ENCODE data around the gene MTX3.

DNA sequence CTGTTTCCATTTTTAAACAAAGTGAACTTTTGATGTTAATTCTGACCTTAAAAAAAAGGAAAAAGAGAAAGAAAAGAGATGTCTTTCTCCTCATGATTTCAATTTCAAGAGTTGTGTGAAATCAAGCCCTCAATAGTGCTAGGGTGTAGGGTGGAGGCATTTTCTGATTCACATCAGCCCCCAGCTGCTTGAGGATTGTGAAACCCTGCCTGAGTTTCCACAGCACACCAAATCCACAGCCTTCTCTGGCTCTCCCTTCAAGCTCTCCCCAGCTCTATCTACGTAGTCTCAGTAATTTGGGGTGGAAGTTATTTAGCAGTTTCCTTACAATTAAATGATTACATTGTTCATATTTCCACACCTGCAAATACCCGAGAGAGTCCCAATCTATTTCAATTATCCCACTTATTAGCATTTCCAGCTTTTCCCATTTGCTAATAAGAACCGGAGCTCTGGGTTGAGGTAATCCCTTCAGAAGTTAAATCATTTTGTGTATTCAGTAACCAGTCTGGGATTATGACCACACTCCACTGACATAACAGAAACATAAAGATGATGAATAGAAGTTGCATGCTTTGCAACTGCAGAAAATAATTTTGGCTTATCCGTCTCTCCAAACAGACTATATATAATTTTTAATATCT is 54.9 kb downstream of the MTX3 start:
- TF ChIP-seq, protein P1, sequence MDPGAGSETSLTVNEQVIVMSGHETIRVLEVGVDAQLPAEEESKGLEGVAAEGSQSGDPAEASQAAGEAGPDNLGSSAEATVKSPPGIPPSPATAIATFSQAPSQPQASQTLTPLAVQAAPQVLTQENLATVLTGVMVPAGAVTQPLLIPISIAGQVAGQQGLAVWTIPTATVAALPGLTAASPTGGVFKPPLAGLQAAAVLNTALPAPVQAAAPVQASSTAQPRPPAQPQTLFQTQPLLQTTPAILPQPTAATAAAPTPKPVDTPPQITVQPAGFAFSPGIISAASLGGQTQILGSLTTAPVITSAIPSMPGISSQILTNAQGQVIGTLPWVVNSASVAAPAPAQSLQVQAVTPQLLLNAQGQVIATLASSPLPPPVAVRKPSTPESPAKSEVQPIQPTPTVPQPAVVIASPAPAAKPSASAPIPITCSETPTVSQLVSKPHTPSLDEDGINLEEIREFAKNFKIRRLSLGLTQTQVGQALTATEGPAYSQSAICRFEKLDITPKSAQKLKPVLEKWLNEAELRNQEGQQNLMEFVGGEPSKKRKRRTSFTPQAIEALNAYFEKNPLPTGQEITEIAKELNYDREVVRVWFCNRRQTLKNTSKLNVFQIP (CRISPR knock-in tag; IDR thresholded peaks at IDR 0.05; ENCODE audit: borderline replicate concordance, low read depth): no peak
- TF ChIP-seq ZC3H10 (CRISPR knock-in tag; IDR thresholded peaks at IDR 0.05) (no peak), SNAI2 (CRISPR knock-in tag; IDR thresholded peaks at IDR 0.05) (no peak), ESRRG (CRISPR knock-in tag; IDR thresholded peaks at IDR 0.05) (no peak), ZFP30 (CRISPR knock-in tag; IDR thresholded peaks at IDR 0.05) (no peak), TOX (CRISPR knock-in tag; IDR thresholded peaks at IDR 0.05; ENCODE audit: borderline replicate concordance) (no peak), TCF4 (CRISPR knock-in tag; IDR thresholded peaks at IDR 0.05; ENCODE audit: borderline replicate concordance) (no peak), ZNF70 (CRISPR knock-in tag; IDR thresholded peaks at IDR 0.05) (no peak), ISL1 (CRISPR knock-in tag; IDR thresholded peaks at IDR 0.05) (no peak), OSR1 (CRISPR knock-in tag; IDR thresholded peaks at IDR 0.05) (no peak)

Measured in SK-N-SH treated with all-trans-retinoic acid at 6 μM for 48 hours (cell line).